HEK293 (cell line): ENCODE measurements around the gene ANKRD33B.
A peak's percentile ranks its signal among the peaks of the same experiment; 100 is the strongest.

Experiments
- CTCF ChIA-PET: fragments of 350-600 bp; formaldehyde crosslinking; extraction: SDS; loops from one replicate; lab custom pipeline; 2021; ENCODE audit warnings: antibody characterized with exemption; lab: Yijun Ruan, JAX
- POLR2A ChIA-PET: fragments of 300-600 bp; formaldehyde crosslinking; extraction: SDS; loops from one replicate; lab custom pipeline; 2020; ENCODE audit warnings: antibody characterized with exemption, inconsistent platforms; lab: Yijun Ruan, JAX
- H3K27ac ChIP-seq: fragments of 200-500 bp; sonication (Bioruptor generic); 2 replicates; pipeline ENCODE4 v1.5.1; 2014; ENCODE audit warnings: low read depth, low read length, control low read depth, inconsistent platforms; ENCODE audit errors: extremely low read depth
- H3K36me3 ChIP-seq, 2 experiments: fragments of 200-500 bp in 1 of 2; sonication (Bioruptor generic) in 1 of 2; 1 replicate in 1 of 2; 2 replicates in 1 of 2; pipeline ENCODE4 v1.5.1; 2014 to 2017; ENCODE audit warnings: inconsistent platforms in 2 of 2, low read length in 2 of 2; ENCODE audit not compliant: control insufficient read depth in 2 of 2, insufficient read depth in 1 of 2
- H3K4me1 ChIP-seq: fragments of 200-500 bp; sonication (Bioruptor generic); 2 replicates; pipeline ENCODE4 v1.5.1; 2014; ENCODE audit warnings: mild to moderate bottlenecking, low read length, inconsistent platforms; ENCODE audit not compliant: control insufficient read depth, insufficient read depth
- H3K4me3 ChIP-seq: 2 replicates; pipeline ENCODE4 v1.5.1; 2011; ENCODE audit warnings: low read depth, mild to moderate bottlenecking, control low read depth, low read length, moderate library complexity
- H3K9me3 ChIP-seq: fragments of 200-500 bp; sonication (Bioruptor generic); 2 replicates; pipeline ENCODE4 v1.5.1; 2014; ENCODE audit warnings: low read depth, low read length, inconsistent platforms; ENCODE audit not compliant: control insufficient read depth, insufficient read depth
- FEZF1 ChIP-seq: fragments of 450-650 bp; formaldehyde crosslinking; IDR thresholded peaks from 2 replicates; pipeline ENCODE4 v1.5.1; 2016; ENCODE audit warnings: missing biosample characterization, missing genetic modification characterization
- ZBTB48 ChIP-seq: fragments of 450-650 bp; formaldehyde crosslinking; IDR thresholded peaks from 2 replicates; pipeline ENCODE4 v1.5.1; 2016; ENCODE audit warnings: missing biosample characterization, missing genetic modification characterization
- ZNF112 ChIP-seq: fragments of 450-650 bp; formaldehyde crosslinking; IDR thresholded peaks from 2 replicates; pipeline ENCODE4 v1.5.0; 2017; ENCODE audit warnings: missing biosample characterization, missing genetic modification characterization
- ZNF121 ChIP-seq: fragments of 450-650 bp; formaldehyde crosslinking; IDR thresholded peaks from 2 replicates; pipeline ENCODE4 v1.5.1; 2016; ENCODE audit warnings: missing biosample characterization, missing genetic modification characterization
- ZNF146 ChIP-seq: fragments of 450-650 bp; formaldehyde crosslinking; IDR thresholded peaks from 2 replicates; pipeline ENCODE4 v1.5.1; 2016; ENCODE audit warnings: missing biosample characterization, missing genetic modification characterization
- ZNF239 ChIP-seq: fragments of 450-650 bp; formaldehyde crosslinking; IDR thresholded peaks from 2 replicates; pipeline ENCODE4 v1.5.1; 2016; ENCODE audit warnings: missing biosample characterization, missing genetic modification characterization
- ZNF292 ChIP-seq: fragments of 450-650 bp; formaldehyde crosslinking; IDR thresholded peaks from 2 replicates; pipeline ENCODE4 v1.5.1; 2016; ENCODE audit warnings: low read depth, missing biosample characterization, missing genetic modification characterization, borderline replicate concordance
- ZNF335 ChIP-seq: fragments of 450-650 bp; formaldehyde crosslinking; conservative IDR thresholded peaks from 2 replicates; pipeline ENCODE4 v1.5.1; 2016; ENCODE audit warnings: missing biosample characterization, missing genetic modification characterization
- ZNF701 ChIP-seq: fragments of 450-650 bp; formaldehyde crosslinking; IDR thresholded peaks from 2 replicates; pipeline ENCODE4 v1.5.1; 2016; ENCODE audit warnings: missing biosample characterization, missing genetic modification characterization
- ZNF837 ChIP-seq: fragments of 450-650 bp; formaldehyde crosslinking; IDR thresholded peaks from 2 replicates; pipeline ENCODE4 v1.5.1; 2016; ENCODE audit warnings: missing biosample characterization, missing genetic modification characterization
- TF ChIP-seq, protein P1 (sequence below): fragments of 450-650 bp; formaldehyde crosslinking; IDR thresholded peaks from 2 replicates; pipeline ENCODE4 v1.5.1; 2017; ENCODE audit warnings: missing biosample characterization, missing genetic modification characterization
- TF ChIP-seq, protein P2 (sequence below): fragments of 450-650 bp; formaldehyde crosslinking; IDR thresholded peaks from 2 replicates; pipeline ENCODE4 v1.5.1; 2016; ENCODE audit warnings: missing biosample characterization, missing genetic modification characterization
- TF ChIP-seq, protein P3 (sequence below): fragments of 450-650 bp; formaldehyde crosslinking; conservative IDR thresholded peaks from 2 replicates; pipeline ENCODE4 v1.5.1; 2016; ENCODE audit warnings: low read depth, missing biosample characterization, missing genetic modification characterization
- TF ChIP-seq, protein P4 (sequence below): fragments of 450-650 bp; formaldehyde crosslinking; IDR thresholded peaks from 2 replicates; pipeline ENCODE4 v1.5.1; 2016; ENCODE audit warnings: missing biosample characterization, missing genetic modification characterization
- TF ChIP-seq, protein P5 (sequence below): fragments of 450-650 bp; formaldehyde crosslinking; IDR thresholded peaks from 2 replicates; pipeline ENCODE4 v1.5.1; 2016; ENCODE audit warnings: missing biosample characterization, missing genetic modification characterization

Gene ANKRD33B

DNA sequence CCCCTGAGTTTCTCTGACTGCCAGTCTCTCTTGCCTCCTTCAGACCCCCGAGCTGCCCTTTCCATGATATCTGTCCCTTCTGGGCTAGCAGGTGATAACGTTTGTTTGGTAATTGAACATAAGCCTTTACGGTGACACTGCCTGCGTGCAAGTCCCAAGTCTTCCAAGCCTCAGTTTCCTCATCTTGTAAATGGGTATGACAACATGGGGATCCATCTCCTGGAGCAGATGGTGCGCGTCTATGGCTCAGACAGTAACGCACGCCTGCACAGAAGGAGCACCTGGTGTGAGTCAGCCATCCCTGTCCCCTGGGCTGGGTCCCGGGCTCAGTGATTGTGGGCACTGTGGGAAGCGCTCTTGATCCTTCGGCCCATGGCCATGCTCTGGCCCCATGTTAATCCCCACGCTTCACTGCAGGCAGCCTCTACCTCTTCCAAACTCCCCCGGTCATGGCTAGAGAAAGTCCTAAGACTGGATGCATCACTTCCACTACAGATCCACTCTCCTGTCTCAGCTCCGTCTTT is 111.4 kb downstream of the ANKRD33B start (continued):
- no peak for TF ChIP-seq ZNF239
- TF ChIP-seq, protein P1, sequence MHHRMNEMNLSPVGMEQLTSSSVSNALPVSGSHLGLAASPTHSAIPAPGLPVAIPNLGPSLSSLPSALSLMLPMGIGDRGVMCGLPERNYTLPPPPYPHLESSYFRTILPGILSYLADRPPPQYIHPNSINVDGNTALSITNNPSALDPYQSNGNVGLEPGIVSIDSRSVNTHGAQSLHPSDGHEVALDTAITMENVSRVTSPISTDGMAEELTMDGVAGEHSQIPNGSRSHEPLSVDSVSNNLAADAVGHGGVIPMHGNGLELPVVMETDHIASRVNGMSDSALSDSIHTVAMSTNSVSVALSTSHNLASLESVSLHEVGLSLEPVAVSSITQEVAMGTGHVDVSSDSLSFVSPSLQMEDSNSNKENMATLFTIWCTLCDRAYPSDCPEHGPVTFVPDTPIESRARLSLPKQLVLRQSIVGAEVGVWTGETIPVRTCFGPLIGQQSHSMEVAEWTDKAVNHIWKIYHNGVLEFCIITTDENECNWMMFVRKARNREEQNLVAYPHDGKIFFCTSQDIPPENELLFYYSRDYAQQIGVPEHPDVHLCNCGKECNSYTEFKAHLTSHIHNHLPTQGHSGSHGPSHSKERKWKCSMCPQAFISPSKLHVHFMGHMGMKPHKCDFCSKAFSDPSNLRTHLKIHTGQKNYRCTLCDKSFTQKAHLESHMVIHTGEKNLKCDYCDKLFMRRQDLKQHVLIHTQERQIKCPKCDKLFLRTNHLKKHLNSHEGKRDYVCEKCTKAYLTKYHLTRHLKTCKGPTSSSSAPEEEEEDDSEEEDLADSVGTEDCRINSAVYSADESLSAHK (tag by site-specific recombination), result no peak

DNA sequence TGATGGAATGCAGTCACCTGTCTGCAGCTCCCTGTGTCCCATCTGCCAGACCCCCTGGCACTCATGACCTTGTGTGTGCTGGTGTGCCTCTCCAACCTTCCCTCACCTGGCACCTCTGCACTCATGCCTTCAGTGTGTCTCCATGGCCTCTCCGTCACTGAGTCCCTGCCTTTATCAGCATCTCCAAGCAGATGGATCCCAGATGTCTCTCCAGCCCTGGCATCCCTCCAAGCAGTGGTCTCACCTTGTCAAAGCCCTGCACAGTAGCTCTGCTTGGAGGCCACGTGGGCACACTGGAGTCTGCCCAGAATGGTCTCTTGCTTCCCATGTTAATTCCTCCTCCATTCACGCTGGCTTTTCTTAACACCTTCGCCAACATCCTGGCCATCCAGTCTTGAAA is 112.4 kb downstream of the ANKRD33B start:
- H3K4me1 ChIP-seq, result no peaks in the 10 kb centered on the region
- POLR2A ChIA-PET, result no interaction called here
- H3K9me3 ChIP-seq, result no peaks in the 10 kb centered on the region
- TF ChIP-seq ZNF239, result no peak
- TF ChIP-seq, protein P2, sequence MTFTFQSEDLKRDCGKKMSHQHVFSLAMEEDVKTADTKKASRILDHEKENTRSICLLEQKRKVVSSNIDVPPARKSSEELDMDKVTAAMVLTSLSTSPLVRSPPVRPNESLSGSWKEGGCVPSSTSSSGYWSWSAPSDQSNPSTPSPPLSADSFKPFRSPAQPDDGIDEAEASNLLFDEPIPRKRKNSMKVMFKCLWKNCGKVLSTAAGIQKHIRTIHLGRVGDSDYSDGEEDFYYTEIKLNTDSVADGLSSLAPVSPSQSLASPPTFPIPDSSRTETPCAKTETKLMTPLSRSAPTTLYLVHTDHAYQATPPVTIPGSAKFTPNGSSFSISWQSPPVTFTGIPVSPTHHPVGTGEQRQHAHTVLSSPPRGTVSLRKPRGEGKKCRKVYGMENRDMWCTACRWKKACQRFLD (tag by site-specific recombination), result no peak
- no peak for TF ChIP-seq ZNF112
- no peak for TF ChIP-seq ZNF121
- no peak for TF ChIP-seq ZNF837 (tag by site-specific recombination)
- no peak for TF ChIP-seq FEZF1 (tag by site-specific recombination)
- TF ChIP-seq ZNF701, result no peak
- no peak for TF ChIP-seq ZNF335
- TF ChIP-seq ZBTB48 (tag by site-specific recombination), result no peak
- TF ChIP-seq, protein P3, sequence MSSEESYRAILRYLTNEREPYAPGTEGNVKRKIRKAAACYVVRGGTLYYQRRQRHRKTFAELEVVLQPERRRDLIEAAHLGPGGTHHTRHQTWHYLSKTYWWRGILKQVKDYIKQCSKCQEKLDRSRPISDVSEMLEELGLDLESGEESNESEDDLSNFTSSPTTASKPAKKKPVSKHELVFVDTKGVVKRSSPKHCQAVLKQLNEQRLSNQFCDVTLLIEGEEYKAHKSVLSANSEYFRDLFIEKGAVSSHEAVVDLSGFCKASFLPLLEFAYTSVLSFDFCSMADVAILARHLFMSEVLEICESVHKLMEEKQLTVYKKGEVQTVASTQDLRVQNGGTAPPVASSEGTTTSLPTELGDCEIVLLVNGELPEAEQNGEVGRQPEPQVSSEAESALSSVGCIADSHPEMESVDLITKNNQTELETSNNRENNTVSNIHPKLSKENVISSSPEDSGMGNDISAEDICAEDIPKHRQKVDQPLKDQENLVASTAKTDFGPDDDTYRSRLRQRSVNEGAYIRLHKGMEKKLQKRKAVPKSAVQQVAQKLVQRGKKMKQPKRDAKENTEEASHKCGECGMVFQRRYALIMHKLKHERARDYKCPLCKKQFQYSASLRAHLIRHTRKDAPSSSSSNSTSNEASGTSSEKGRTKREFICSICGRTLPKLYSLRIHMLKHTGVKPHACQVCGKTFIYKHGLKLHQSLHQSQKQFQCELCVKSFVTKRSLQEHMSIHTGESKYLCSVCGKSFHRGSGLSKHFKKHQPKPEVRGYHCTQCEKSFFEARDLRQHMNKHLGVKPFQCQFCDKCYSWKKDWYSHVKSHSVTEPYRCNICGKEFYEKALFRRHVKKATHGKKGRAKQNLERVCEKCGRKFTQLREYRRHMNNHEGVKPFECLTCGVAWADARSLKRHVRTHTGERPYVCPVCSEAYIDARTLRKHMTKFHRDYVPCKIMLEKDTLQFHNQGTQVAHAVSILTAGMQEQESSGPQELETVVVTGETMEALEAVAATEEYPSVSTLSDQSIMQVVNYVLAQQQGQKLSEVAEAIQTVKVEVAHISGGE (tag by site-specific recombination), result no peak
- TF ChIP-seq, all 188 proteins: peak for 0
- H3K4me3 ChIP-seq, result no peak overlapping the region
- H3K36me3 ChIP-seq, result peaks cover 0 to 33% of the 10 kb centered on the region in 2 experiments; a peak in 1 of 3 replicates
- H3K27ac ChIP-seq, result no peak overlapping the region
- CTCF ChIA-PET, result interaction anchor here (0.7 to 1.5 kb wide), 3 partner anchors 9 to 180 kb away, joined by 3 to 6 read pairs (median 3); no protein-coding TSS in a partner anchor

DNA sequence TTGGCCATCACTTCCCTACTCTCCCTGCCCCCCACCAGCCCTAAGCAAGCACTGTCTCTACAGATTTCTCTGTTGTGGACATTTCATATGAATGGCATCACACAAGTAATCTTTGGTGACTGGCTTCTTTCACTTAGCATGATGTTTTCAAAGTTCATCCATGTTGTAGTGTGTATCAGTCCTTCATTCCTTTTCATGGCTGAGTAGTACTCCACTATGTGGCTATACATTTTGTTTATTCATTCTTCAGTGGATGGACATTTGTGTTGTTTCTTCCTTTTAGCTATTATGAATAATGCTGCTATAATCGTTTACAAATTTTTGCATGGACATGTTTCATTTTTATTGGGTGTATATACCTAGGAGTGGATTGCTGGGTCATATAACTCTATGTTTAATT is 113.1 kb downstream of the ANKRD33B start:
- Histone ChIP-seq H3K9me3 (no peaks in the 10 kb centered on the region), H3K27ac (no peak overlapping the region), H3K4me1 (no peaks in the 10 kb centered on the region), H3K4me3 (no peak overlapping the region), H3K36me3 (peaks cover 0 to 35% of the 10 kb centered on the region in 2 experiments; a peak in 1 of 3 replicates)
- TF ChIP-seq, protein P4, sequence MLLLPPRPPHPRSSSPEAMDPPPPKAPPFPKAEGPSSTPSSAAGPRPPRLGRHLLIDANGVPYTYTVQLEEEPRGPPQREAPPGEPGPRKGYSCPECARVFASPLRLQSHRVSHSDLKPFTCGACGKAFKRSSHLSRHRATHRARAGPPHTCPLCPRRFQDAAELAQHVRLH (tag by site-specific recombination), result 0 out of 2 replicates have a peak, but pooled peaks have one; percentile 36
- TF ChIP-seq, protein P5, sequence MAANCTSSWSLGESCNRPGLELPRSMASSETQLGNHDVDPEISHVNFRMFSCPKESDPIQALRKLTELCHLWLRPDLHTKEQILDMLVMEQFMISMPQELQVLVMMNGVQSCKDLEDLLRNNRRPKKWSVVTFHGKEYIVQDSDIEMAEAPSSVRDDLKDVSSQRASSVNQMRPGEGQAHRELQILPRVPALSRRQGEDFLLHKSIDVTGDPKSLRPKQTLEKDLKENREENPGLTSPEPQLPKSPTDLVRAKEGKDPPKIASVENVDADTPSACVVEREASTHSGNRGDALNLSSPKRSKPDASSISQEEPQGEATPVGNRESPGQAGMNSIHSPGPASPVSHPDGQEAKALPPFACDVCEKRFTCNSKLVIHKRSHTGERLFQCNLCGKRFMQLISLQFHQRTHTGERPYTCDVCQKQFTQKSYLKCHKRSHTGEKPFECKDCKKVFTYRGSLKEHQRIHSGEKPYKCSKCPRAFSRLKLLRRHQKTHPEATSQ (tag by site-specific recombination), result no peak
- TF ChIP-seq ZNF146 (peak; percentile 100), ZNF292 (tag by site-specific recombination) (no peak)
- POLR2A ChIA-PET, result no interaction called here
- CTCF ChIA-PET, result interaction anchor here (0.7 to 1.0 kb wide), 3 partner anchors 8 to 250 kb away, joined by 3 read pairs; no protein-coding TSS in a partner anchor
